Stimulated activated CD4-positive, alpha-beta T cell treated with anti-CD3 and anti-CD28 coated beads, TNF-alpha, amount 100 ng/mL, for 1 hour (primary cell): Measurements from ENCODE around the gene COASY.
"Not testable (repeated sequence)": the region's sequence is repeated elsewhere in the genome, so short reads cannot be mapped to it uniquely, and the experiment has no call there.

Source experiments
- DNase-seq, 3 donors: peaks; one replicate each; pipeline ENCODE4 v3.0.0-alpha.2; 2020; ENCODE audit warnings: low read depth in 3 of 3, low spot score in 1 of 3

Gene COASY

DNA sequence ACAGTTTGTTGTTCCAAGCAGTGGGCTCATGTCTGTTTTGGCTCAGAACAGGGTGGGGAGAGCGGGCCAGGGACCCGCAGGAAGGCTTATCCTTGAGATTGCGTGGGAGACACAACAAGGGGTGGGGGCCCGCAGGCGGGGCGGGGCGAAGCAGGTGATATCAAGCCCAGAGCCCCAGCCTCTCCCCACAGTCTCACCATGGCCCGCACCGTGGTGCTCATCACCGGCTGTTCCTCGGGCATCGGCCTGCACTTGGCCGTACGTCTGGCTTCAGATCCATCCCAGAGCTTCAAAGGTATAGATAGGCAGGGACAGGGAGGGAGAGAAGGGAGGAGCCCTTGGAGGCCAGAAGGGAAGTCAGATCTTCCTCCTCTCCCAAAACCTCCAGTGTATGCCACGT, 9.2 kb upstream of the COASY start, which contains the start of gene HSD17B1:
Gene HSD17B1, plus strand, starts transcription at position 188 of the 400 bp plus-strand sequence. Its CDS starts 11 bp downstream, at position 199.
- DNase-seq, result not testable (repeated sequence)

- no peak for DNase-seq
Observed at GRCh38 chr17:42553161-42553818, 8.7 kb upstream of the COASY start.

DNA sequence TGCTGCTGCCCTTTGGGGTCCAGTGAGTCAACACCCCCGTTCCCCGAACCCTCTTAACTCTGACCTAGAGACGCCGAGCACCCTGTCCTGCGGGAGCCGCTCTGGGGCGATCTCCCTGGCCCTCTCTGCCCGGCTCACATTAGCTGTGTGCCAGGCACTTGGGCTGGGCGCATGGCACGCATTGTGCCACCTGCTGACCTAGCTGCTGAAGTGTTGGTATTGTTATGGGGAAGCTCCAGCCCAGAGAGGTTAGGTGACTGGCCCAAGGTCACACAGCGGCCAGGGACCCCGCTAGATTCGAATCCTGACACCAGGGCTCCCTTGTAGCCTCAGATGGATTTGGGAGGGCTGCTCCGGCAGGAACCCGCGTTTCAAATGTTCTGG, 8.1 kb upstream of the COASY start:
- no peak for DNase-seq

DNA sequence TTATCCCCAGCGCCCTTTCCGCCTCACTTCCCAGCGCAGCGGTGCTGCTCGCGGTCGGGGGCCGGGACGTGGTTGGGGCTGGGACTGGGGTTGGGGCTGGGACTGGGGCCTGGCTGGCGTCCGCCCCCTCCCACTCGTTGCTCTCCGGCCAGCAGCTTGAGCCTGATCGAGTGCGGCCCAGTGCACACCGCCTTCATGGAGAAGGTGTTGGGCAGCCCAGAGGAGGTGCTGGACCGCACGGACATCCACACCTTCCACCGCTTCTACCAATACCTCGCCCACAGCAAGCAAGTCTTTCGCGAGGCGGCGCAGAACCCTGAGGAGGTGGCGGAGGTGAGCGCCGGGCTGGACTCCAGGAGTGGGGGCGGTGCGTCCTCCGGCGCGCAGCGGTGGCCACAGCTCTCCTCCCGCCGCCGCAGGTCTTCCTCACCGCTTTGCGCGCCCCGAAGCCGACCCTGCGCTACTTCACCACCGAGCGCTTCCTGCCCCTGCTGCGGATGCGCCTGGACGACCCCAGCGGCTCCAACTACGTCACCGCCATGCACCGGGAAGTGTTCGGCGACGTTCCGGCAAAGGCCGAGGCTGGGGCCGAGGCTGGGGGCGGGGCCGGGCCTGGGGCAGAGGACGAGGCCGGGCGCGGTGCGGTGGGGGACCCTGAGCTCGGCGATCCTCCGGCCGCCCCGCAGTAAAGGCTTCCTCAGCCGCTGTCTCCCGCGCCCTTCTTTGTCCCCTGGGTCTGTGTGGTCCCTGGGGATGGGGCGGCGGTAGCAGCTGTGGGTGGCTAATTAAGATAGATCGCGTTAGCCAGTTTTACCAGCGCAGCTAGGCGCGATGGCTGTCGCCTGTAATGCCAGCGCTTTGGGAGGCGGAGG, 7.5 kb upstream of the COASY start:
- peak in 2 of 3 donors; percentile 39 to 53 for DNase-seq

- DNase-seq, result no peak
Observed at GRCh38 chr17:42555122-42555622, 6.8 kb upstream of the COASY start.

- not testable (repeated sequence) for DNase-seq
Observed at GRCh38 chr17:42555961-42556617, 5.9 kb upstream of the COASY start.

DNA sequence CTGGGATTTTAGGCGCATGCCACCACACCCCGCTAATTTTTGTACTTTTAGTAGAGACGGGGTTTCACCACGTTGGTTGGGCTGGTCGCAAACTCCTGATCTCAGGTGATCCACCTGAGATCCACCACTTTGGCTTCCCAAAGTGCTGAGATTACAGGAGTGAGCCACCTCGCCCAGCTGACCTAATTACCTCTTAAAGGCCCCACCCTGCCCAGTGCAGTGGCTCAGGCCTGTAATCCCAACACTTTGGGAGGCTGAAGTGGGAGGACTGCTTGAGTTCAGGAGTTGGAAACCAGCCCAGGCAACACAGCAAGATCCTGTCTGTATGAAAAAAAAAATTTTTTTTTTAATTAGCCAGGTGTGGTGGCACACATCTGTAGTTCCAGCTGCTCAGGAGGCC, 2.9 kb upstream of the COASY start:
- no peak for DNase-seq

GRCh38 chr17:42560246-42560645, 1.7 kb upstream of the COASY start:
- no peak for DNase-seq

DNA sequence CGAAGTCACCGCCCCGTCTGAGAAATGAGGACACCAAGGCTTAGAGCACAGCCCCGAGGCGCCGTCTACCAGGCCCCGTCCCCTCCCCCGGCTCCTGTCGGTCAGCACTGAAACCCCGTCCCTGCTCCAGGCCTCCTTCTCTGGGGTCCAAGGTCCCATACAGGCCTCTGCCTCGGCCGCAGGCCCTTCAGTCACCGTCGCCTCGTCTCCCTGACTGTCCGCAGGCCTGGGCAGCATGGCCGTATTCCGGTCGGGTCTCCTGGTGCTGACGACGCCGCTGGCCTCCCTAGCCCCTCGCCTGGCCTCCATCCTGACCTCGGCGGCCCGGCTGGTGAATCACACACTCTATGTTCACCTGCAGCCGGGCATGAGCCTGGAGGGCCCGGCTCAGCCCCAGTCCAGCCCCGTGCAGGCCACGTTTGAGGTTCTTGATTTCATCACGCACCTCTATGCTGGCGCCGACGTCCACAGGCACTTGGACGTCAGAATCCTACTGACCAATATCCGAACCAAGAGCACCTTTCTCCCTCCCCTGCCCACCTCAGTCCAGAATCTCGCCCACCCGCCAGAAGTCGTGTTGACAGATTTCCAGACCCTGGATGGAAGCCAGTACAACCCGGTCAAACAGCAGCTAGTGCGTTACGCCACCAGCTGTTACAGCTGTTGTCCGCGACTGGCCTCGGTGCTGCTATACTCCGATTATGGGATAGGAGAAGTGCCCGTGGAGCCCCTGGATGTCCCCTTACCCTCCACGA, 617 bp downstream of the COASY start:
- no peak for DNase-seq

DNA sequence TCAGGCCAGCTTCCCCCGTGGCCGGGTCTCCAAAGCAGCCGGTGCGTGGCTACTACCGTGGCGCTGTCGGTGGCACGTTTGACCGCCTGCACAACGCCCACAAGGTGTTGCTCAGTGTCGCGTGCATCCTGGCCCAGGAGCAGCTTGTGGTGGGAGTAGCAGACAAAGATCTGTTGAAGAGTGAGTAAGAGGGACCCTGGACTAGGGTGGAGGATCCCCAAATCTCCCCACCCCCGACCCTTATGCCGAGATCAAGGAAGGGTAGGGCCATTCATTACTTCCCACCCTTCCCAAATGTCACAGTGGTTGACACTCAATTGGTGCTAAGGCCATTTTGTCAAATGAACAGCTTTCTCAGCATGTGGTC, 1.2 kb downstream of the COASY start:
- no peak for DNase-seq

- no peak for DNase-seq
Observed at GRCh38 chr17:42563543-42563942, 1.6 kb downstream of the COASY start.

- no peak for DNase-seq
Observed at GRCh38 chr17:42563950-42564349, 2.0 kb downstream of the COASY start.

GRCh38 chr17:42564815-42565522, 3.0 kb downstream of the COASY start:
- DNase-seq, result no peak

DNA sequence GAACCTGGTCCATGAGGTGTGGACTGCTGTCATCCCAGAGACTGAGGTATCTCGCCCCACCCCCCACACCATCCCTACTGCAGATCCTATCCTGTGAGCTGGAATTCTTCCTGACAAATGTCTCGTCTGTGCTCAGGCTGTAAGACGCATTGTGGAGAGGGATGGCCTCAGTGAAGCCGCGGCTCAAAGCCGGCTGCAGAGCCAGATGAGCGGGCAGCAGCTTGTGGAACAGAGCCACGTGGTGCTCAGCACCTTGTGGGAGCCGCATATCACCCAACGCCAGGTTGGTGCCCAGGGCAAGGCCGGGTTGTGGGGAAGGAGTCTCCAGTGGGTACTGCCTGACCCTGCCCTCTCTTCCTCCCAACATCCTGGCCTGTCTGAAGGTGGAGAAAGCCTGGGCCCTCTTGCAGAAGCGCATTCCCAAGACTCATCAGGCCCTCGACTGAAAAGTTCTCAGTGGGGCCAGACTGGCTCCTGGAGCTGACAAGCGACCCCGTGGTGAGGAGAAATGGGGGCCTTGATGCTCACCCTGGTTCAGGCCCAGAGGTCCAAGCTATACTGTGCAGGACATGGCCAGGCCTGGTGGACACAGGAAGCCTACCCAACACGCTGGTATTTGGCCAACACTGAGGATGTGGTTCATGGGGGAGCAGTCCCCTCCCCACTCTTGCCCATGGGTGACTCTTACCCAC, 3.7 kb downstream of the COASY start:
- no peak for DNase-seq

DNA sequence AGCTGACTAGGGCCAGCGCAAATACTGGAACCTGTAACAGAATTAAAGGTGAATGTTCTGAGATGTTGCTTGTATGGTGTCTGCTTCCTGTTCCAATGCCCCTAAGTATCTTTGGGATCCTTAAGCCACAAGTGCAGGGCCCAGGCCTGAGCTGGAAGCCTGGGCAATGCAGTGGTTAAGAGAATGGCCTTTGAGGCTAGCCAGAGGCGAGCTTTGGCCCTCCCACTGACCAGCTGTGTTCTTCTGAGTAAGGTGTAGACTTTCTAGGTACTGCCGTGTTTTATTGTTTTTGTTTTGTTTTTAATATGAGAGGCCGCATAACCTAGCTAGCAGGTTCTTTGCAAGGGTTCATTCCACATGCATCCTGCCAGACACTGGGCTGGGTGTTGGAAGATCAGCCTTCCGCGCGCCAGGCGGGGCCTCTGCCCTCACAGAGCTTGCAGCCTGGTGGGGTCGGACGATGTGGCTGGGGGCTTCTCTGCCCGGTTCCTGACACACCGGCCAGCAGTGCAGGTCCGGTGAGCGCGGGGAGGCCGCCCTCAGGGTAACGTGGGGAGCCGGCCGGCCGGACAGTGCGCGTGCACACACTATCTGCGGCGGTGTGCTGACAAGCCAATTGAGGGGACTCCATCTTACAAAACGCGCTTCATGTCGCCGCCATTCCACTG, 4.4 kb downstream of the COASY start:
- no peak for DNase-seq

GRCh38 chr17:42566883-42567573, 5.1 kb downstream of the COASY start, which contains the start of gene MLX:
Gene MLX (plus strand): TSS chr17:42567100. CDS start chr17:42567125, 25 bp downstream.
- DNase-seq, result peak; percentile 80 to 91 (median 85)

DNA sequence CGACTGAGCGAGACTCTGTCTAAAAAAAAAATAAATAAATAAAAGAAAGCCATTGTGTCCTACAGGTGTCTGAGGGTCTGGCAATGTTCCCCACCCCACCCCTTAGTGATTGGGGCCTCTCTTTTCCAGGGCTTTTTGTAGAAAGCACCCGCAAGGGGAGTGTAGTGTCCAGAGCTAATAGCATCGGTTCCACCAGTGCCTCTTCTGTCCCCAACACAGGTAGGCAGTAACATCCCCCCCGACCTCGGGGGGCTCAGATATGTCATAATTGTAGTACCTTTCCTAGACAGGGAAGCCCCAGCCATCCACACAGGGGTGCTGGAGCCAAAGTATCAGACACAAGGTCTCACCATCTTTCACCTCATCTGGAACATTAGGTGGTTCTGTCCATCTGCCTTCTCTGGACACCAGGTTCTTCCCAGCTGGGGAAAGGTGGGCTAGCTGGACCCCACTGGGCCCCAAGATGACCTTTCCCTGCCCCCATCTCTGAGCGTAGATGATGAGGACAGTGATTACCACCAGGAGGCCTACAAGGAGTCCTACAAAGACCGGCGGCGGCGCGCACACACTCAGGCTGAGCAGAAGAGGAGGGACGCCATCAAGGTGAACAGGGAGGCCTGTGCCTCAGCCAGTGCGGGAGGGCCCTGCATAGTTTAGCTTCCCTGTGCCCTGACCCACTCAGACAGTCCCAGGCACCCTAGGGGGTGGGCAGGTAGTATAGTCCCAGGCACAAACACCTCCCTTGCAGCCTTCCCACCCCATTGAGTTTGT, 6.6 kb downstream of the COASY start:
- DNase-seq, result no peak
